DND-41 (cell line): ENCODE results near the gene ARHGAP15.

Experiments used
- ATAC-seq: fragments of 200-7000 bp; cut with Tn5 transposase; 3 replicates; pipeline ENCODE4 v1.9.1; 2021; ENCODE audit warnings: low read depth; ENCODE audit not compliant: insufficient read depth
- DNase-seq: peaks from one replicate; pipeline ENCODE4 v3.0.0-alpha.2; 2020
- H2AFZ ChIP-seq: 2 replicates; pipeline ENCODE4 v1.6.0; 2012; ENCODE audit warnings: low read depth, low read length
- H3K27ac ChIP-seq: 2 replicates; pipeline ENCODE4 v1.5.1; 2012; ENCODE audit warnings: low read length, inconsistent platforms
- H3K27me3 ChIP-seq: fragments of 200-600 bp; sonication (generic); 2 replicates; pipeline ENCODE4 v1.6.0; 2012; ENCODE audit warnings: low read length, mild to moderate bottlenecking, inconsistent platforms; ENCODE audit not compliant: insufficient read depth, poor library complexity
- H3K36me3 ChIP-seq: 2 replicates; pipeline ENCODE4 v1.5.1; 2012; ENCODE audit warnings: low read length, inconsistent platforms; ENCODE audit not compliant: insufficient read depth
- H3K4me1 ChIP-seq: 2 replicates; pipeline ENCODE4 v1.5.1; 2012; ENCODE audit warnings: mild to moderate bottlenecking, low read length; ENCODE audit not compliant: insufficient read depth
- H3K4me2 ChIP-seq: 2 replicates; pipeline ENCODE4 v1.6.0; 2012; ENCODE audit warnings: mild to moderate bottlenecking, moderate library complexity, low read length, inconsistent platforms; ENCODE audit not compliant: insufficient read depth
- H3K4me3 ChIP-seq, 2 experiments: fragments of 200-600 bp in 1 of 2; shearing (Covaris generic) in 1 of 2; 2 replicates each; pipeline ENCODE4 v1.5.1; 2012 to 2016; ENCODE audit warnings: inconsistent platforms in 2 of 2, low read length in 2 of 2, mild to moderate bottlenecking in 2 of 2, low read depth in 1 of 2, moderate library complexity in 1 of 2
- H3K79me2 ChIP-seq: 2 replicates; pipeline ENCODE4 v1.6.0; 2012; ENCODE audit warnings: low read length, inconsistent platforms; ENCODE audit not compliant: insufficient read depth
- H3K9ac ChIP-seq: 2 replicates; pipeline ENCODE4 v1.6.0; 2012; ENCODE audit warnings: low read depth, mild to moderate bottlenecking, inconsistent platforms, low read length, moderate library complexity
- H3K9me3 ChIP-seq: 2 replicates; pipeline ENCODE4 v1.5.1; 2012; ENCODE audit warnings: low read length, moderate library complexity, mild to moderate bottlenecking, inconsistent platforms; ENCODE audit not compliant: insufficient read depth, severe bottlenecking
- H4K20me1 ChIP-seq: 2 replicates; pipeline ENCODE4 v1.6.0; 2012; ENCODE audit warnings: low read length; ENCODE audit not compliant: insufficient read depth
- CTCF ChIP-seq: IDR thresholded peaks from 2 replicates; pipeline ENCODE4 v1.5.1; 2012; ENCODE audit warnings: borderline replicate concordance, low read length, moderate library complexity, mild to moderate bottlenecking; ENCODE audit not compliant: poor library complexity, severe bottlenecking; ENCODE audit errors: extremely low read depth
- EZH2 ChIP-seq: IDR thresholded peaks from 3 replicates; pipeline ENCODE4 v1.6.1; 2012; ENCODE audit warnings: borderline replicate concordance, low read depth, mild to moderate bottlenecking, moderate library complexity, low read length, inconsistent platforms; ENCODE audit not compliant: severe bottlenecking

ARHGAP15 gene

GRCh38 chr2:143084462-143084861 is 44.8 kb upstream of the ARHGAP15 start:
- Histone ChIP-seq H3K79me2 (no peaks in the 10 kb centered on the region), H3K9ac (no peak overlapping the region), H3K27ac (no peak overlapping the region), H2AFZ (no peak overlapping the region), H3K4me1 (no peaks in the 10 kb centered on the region; the same call in 1 of the 2 replicates), H3K4me2 (no peak overlapping the region), H3K9me3 (no peaks in the 10 kb centered on the region), H3K4me3 (no peak overlapping the region), H4K20me1 (no peaks in the 10 kb centered on the region), H3K27me3 (no peaks in the 10 kb centered on the region), H3K36me3 (no peaks in the 10 kb centered on the region)
- DNase-seq (no peak), ATAC-seq (no peak)
- no peak for TF ChIP-seq EZH2
- TF ChIP-seq CTCF, result no peak

- Histone ChIP-seq H3K9me3 (no peaks in the 10 kb centered on the region), H3K27ac (no peak overlapping the region), H3K36me3 (no peaks in the 10 kb centered on the region), H3K79me2 (no peaks in the 10 kb centered on the region), H3K4me3 (no peak overlapping the region), H2AFZ (no peak overlapping the region), H3K27me3 (no peaks in the 10 kb centered on the region), H4K20me1 (no peaks in the 10 kb centered on the region), H3K4me2 (no peak overlapping the region), H3K4me1 (no peaks in the 10 kb centered on the region; the same call in 1 of the 2 replicates), H3K9ac (no peak overlapping the region)
- TF ChIP-seq CTCF (no peak), EZH2 (no peak)
- DNase-seq (no peak), ATAC-seq (no peak)
Observed at GRCh38 chr2:143085125-143085784, 44.0 kb upstream of the ARHGAP15 start.

GRCh38 chr2:143087033-143087432 is 42.2 kb upstream of the ARHGAP15 start:
- no peaks in the 10 kb centered on the region for H3K79me2 ChIP-seq
- H3K27me3 ChIP-seq, result no peaks in the 10 kb centered on the region
- ATAC-seq, result peak; percentile 33; the same call in 1 of the 3 replicates
- no peak for TF ChIP-seq CTCF
- TF ChIP-seq EZH2, result no peak
- H3K4me1 ChIP-seq, result no peaks in the 10 kb centered on the region; the same call in 1 of the 2 replicates
- H4K20me1 ChIP-seq, result no peaks in the 10 kb centered on the region
- no peak overlapping the region for H2AFZ ChIP-seq
- H3K4me2 ChIP-seq, result no peak overlapping the region
- no peak overlapping the region for H3K4me3 ChIP-seq
- H3K36me3 ChIP-seq, result no peaks in the 10 kb centered on the region
- H3K9me3 ChIP-seq, result no peaks in the 10 kb centered on the region
- no peak overlapping the region for H3K27ac ChIP-seq
- H3K9ac ChIP-seq, result no peak overlapping the region
- no peak for DNase-seq
